Measurements from ENCODE around the gene NWD2. TPM values are rescaled to one million over a fixed set of nuclear protein-coding genes. Genes with fewer than 3 reads are reported as not detected.

NWD2 gene
- total RNA-seq, 1 experiment from 2014 or later: not detected

DNA sequence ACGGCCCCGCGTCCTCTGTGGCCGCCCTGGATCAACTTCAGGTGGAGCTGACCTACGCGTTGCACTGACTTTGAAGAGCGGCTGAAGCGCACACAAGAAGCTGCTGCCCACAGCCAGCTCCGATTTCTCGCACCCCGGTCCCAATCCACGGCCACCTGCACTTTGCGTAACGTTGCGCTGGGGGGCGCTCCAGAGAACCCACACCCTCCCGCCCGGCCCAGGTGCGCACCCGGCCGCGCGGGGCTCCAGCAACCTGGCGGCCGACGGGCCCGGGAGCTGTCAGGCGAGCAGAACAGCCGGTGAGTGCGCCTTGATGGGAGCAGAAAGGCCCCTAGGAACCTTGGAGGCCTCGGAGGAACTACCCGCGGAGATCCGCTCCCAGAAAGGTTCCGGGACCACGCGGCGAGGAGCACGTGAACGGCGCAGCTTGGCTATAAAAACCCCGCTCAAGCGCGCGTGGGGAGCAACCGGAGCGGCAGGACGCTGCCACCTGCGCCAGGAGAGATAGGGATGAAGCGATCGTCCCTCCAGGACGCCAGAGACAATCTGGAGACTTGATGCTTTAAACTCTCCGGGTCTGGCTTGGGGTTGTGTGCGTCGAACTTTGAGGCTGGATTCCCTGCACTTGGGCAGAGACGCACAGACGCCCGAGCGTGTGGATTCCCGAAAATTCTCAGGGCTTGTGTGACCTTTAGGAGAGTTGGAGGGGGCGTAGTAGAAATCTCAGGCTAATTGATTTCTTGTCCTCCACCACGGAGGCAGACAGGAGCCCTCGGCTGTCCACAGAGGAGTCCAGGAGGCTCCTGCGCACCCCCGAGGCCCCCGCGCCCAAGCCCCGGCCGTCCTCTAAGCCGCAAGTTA is 591 bp upstream of the NWD2 start (continued):
- TF ChIP-seq, protein P1, sequence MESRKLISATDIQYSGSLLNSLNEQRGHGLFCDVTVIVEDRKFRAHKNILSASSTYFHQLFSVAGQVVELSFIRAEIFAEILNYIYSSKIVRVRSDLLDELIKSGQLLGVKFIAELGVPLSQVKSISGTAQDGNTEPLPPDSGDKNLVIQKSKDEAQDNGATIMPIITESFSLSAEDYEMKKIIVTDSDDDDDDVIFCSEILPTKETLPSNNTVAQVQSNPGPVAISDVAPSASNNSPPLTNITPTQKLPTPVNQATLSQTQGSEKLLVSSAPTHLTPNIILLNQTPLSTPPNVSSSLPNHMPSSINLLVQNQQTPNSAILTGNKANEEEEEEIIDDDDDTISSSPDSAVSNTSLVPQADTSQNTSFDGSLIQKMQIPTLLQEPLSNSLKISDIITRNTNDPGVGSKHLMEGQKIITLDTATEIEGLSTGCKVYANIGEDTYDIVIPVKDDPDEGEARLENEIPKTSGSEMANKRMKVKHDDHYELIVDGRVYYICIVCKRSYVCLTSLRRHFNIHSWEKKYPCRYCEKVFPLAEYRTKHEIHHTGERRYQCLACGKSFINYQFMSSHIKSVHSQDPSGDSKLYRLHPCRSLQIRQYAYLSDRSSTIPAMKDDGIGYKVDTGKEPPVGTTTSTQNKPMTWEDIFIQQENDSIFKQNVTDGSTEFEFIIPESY (IDR thresholded peaks at IDR 0.05; ENCODE audit: extremely low read depth, insufficient replicate concordance, low read length): no peak

GRCh38 chr4:37245391-37245954 is 930 bp downstream of the NWD2 start:
- H3K27me3 ChIP-seq (ENCODE audit: insufficient read depth, low read length): peaks cover 11% of the 10 kb centered on the region; the same call in 1 of the 2 replicates
- ATAC-seq: no peak
- no peaks in the 10 kb centered on the region for H3K4me1 ChIP-seq (ENCODE audit: control insufficient read depth in 1 of 2, insufficient read depth in 2 of 2, low read length in 2 of 2)
- no peak overlapping the region for H2AFZ ChIP-seq (ENCODE audit: low read depth, low read length, poor library complexity, severe bottlenecking)
- no peak for TF ChIP-seq ATF3 (IDR thresholded peaks at IDR 0.05)
- TF ChIP-seq RAD21 (IDR thresholded peaks at IDR 0.05; ENCODE audit: low read depth): no peak
- TF ChIP-seq EZH2 (IDR thresholded peaks at IDR 0.05): no peak
- TF ChIP-seq, protein P1 (IDR thresholded peaks at IDR 0.05; ENCODE audit: extremely low read depth, insufficient replicate concordance, low read length): no peak
- BruUV-seq (replicated peaks): no TSS peak
- no peak for DNase-seq (ENCODE audit: low read depth, low spot score)
- CTCF ChIA-PET: no interaction called here
- no peak overlapping the region for H3K4me2 ChIP-seq (ENCODE audit: low read length)
- H3K9ac ChIP-seq (ENCODE audit: low read length): no peak overlapping the region
- no peak overlapping the region for H3K27ac ChIP-seq (ENCODE audit: low read depth, low read length)
- no peaks in the 10 kb centered on the region for H3K36me3 ChIP-seq (ENCODE audit: control insufficient read depth in 1 of 2, insufficient read depth in 2 of 2, low read length in 2 of 2)
- H3K9me3 ChIP-seq (ENCODE audit: control insufficient read depth in 1 of 2, insufficient read depth in 1 of 2, low read depth in 1 of 2, low read length in 2 of 2): no peaks in the 10 kb centered on the region
- no peaks in the 10 kb centered on the region for H4K20me1 ChIP-seq (ENCODE audit: insufficient read depth)
- no peaks in the 10 kb centered on the region for H3K9me2 ChIP-seq (ENCODE audit: insufficient read depth)
- intact Hi-C loops (cut with micrococcal nuclease): no loop called here
- H3K4me3 ChIP-seq (replicated peaks in 1 of 2; ENCODE audit: low read depth in 1 of 2, low read length in 2 of 2): no peak overlapping the region
- RAD21 ChIA-PET (ENCODE audit: low non-redundant PET in 1 of 2, low total read pairs in 2 of 2, uncharacterized antibody in 2 of 2, unreplicated experiment in 2 of 2): no interaction called here
- POLR2A ChIA-PET: no interaction called here
- no peaks in the 10 kb centered on the region for H3K79me2 ChIP-seq (ENCODE audit: insufficient read depth, low read length)

All from HCT116 (cell line).